ENCODE measurements around the gene MED25.

- TF ChIP-seq, protein P1, sequence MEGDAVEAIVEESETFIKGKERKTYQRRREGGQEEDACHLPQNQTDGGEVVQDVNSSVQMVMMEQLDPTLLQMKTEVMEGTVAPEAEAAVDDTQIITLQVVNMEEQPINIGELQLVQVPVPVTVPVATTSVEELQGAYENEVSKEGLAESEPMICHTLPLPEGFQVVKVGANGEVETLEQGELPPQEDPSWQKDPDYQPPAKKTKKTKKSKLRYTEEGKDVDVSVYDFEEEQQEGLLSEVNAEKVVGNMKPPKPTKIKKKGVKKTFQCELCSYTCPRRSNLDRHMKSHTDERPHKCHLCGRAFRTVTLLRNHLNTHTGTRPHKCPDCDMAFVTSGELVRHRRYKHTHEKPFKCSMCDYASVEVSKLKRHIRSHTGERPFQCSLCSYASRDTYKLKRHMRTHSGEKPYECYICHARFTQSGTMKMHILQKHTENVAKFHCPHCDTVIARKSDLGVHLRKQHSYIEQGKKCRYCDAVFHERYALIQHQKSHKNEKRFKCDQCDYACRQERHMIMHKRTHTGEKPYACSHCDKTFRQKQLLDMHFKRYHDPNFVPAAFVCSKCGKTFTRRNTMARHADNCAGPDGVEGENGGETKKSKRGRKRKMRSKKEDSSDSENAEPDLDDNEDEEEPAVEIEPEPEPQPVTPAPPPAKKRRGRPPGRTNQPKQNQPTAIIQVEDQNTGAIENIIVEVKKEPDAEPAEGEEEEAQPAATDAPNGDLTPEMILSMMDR (IDR thresholded peaks at IDR 0.05 in 2 of 3, conservative IDR thresholded peaks at IDR 0.05 in 1 of 3; ENCODE audit: insufficient read depth in 2 of 3, low read depth in 1 of 3, low read length in 3 of 3) = no peak
- TF ChIP-seq EWSR1 (IDR thresholded peaks at IDR 0.05; ENCODE audit: borderline replicate concordance, low read depth, partially characterized antibody) (no peak), C11orf30 (IDR thresholded peaks at IDR 0.05; ENCODE audit: low read depth) (no peak), MEIS2 (IDR thresholded peaks at IDR 0.05; ENCODE audit: partially characterized antibody) (no peak)
These were observed 46.8 kb downstream of the MED25 start for GRCh38 chr19:49864890-49865289.

Measured in K562 (cell line).